ENCODE results near the gene FLNB.
A peak's percentile ranks its signal among the peaks of the same experiment; 100 is the strongest.

Gene FLNB

DNA sequence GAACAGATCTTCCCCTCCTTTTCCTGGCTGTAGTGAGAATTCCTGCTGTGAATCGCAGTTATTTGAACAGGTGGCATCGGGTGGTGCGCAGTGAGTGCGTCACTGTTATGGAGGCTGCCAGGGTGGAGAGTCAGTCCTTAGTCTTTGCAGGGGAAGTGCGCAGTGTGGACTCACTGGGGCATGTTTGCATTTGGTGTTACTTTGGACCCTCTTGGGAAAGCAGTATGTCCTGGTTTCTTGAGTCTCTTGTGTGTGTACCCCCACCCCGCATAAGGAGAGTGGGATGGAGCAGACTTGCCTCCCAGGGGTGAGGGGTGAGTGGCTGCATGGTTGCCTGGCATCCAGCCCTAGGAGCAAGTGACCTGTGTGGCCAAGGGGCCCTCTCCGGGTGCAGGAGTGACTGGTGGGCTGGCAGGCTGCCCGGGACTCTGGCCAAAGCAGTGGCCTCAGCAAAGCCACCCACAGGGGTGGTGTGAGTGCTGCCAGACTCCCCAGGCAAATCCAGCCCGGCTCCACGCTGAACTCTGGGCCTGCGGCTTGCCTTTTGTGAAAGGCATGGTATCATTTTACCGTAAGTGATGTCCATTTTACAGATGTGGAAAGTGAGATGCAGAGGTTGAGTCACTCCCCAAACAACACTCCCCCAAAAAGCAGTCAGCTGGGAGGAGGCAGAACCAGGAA, 156.1 kb downstream of the FLNB start:
- Histone ChIP-seq H3F3A (ENCODE audit: insufficient read depth, low read length) (no peaks in the 10 kb centered on the region), H3K9me2 (replicated peaks; ENCODE audit: insufficient read depth, low read length) (no peaks in the 10 kb centered on the region), H4K20me1 (ENCODE audit: insufficient read depth, low read length) (peaks cover 3% of the 10 kb centered on the region; the same call in 1 of the 2 replicates), H3K4me3 (ENCODE audit: low read length) (no peak overlapping the region), H3K36me3 (replicated peaks; ENCODE audit: insufficient read depth, low read length) (no peaks in the 10 kb centered on the region), H3K27me3 (replicated peaks; ENCODE audit: insufficient read depth, low read length) (no peaks in the 10 kb centered on the region), H2AFZ (ENCODE audit: low read length) (no peak overlapping the region), H3K9ac (ENCODE audit: low read length) (no peak overlapping the region), H3K4me2 (ENCODE audit: low read depth, low read length) (no peak overlapping the region), H3K9me3 (replicated peaks; ENCODE audit: insufficient read depth, low read length) (no peaks in the 10 kb centered on the region), H3K27ac (ENCODE audit: low read length) (no peak overlapping the region), H3K4me1 (ENCODE audit: low read length) (no peaks in the 10 kb centered on the region), H3K79me2 (ENCODE audit: low read length) (no peaks in the 10 kb centered on the region)
- no peak for DNase-seq
- TF ChIP-seq EZH2 (optimal IDR thresholded peaks at IDR 0.05; ENCODE audit: low read depth, low read length) (no peak), EZH2phosphoT487 (IDR thresholded peaks at IDR 0.05; ENCODE audit: low read length) (no peak)
- TF ChIP-seq, protein P1, sequence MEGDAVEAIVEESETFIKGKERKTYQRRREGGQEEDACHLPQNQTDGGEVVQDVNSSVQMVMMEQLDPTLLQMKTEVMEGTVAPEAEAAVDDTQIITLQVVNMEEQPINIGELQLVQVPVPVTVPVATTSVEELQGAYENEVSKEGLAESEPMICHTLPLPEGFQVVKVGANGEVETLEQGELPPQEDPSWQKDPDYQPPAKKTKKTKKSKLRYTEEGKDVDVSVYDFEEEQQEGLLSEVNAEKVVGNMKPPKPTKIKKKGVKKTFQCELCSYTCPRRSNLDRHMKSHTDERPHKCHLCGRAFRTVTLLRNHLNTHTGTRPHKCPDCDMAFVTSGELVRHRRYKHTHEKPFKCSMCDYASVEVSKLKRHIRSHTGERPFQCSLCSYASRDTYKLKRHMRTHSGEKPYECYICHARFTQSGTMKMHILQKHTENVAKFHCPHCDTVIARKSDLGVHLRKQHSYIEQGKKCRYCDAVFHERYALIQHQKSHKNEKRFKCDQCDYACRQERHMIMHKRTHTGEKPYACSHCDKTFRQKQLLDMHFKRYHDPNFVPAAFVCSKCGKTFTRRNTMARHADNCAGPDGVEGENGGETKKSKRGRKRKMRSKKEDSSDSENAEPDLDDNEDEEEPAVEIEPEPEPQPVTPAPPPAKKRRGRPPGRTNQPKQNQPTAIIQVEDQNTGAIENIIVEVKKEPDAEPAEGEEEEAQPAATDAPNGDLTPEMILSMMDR (IDR thresholded peaks at IDR 0.05; ENCODE audit: low read length), result no peak

- Histone ChIP-seq H4K20me1 (ENCODE audit: insufficient read depth, low read length) (peaks cover 3% of the 10 kb centered on the region; the same call in 1 of the 2 replicates), H3K27me3 (replicated peaks; ENCODE audit: insufficient read depth, low read length) (no peaks in the 10 kb centered on the region), H3K4me1 (ENCODE audit: low read length) (no peaks in the 10 kb centered on the region), H3K4me3 (ENCODE audit: low read length) (no peak overlapping the region), H3K36me3 (replicated peaks; ENCODE audit: insufficient read depth, low read length) (no peaks in the 10 kb centered on the region), H3K9me2 (replicated peaks; ENCODE audit: insufficient read depth, low read length) (no peaks in the 10 kb centered on the region), H3K9ac (ENCODE audit: low read length) (no peak overlapping the region), H3K27ac (ENCODE audit: low read length) (no peak overlapping the region), H3F3A (ENCODE audit: insufficient read depth, low read length) (no peaks in the 10 kb centered on the region), H3K9me3 (replicated peaks; ENCODE audit: insufficient read depth, low read length) (no peaks in the 10 kb centered on the region), H2AFZ (ENCODE audit: low read length) (no peak overlapping the region), H3K79me2 (ENCODE audit: low read length) (no peaks in the 10 kb centered on the region), H3K4me2 (ENCODE audit: low read depth, low read length) (no peak overlapping the region)
- TF ChIP-seq EZH2 (optimal IDR thresholded peaks at IDR 0.05; ENCODE audit: low read depth, low read length), result no peak
- TF ChIP-seq EZH2phosphoT487 (IDR thresholded peaks at IDR 0.05; ENCODE audit: low read length), result no peak
- TF ChIP-seq, protein P1 (IDR thresholded peaks at IDR 0.05; ENCODE audit: low read length), result no peak
- no peak for DNase-seq
These were observed 156.9 kb downstream of the FLNB start for GRCh38 chr3:58164906-58165821.

DNA sequence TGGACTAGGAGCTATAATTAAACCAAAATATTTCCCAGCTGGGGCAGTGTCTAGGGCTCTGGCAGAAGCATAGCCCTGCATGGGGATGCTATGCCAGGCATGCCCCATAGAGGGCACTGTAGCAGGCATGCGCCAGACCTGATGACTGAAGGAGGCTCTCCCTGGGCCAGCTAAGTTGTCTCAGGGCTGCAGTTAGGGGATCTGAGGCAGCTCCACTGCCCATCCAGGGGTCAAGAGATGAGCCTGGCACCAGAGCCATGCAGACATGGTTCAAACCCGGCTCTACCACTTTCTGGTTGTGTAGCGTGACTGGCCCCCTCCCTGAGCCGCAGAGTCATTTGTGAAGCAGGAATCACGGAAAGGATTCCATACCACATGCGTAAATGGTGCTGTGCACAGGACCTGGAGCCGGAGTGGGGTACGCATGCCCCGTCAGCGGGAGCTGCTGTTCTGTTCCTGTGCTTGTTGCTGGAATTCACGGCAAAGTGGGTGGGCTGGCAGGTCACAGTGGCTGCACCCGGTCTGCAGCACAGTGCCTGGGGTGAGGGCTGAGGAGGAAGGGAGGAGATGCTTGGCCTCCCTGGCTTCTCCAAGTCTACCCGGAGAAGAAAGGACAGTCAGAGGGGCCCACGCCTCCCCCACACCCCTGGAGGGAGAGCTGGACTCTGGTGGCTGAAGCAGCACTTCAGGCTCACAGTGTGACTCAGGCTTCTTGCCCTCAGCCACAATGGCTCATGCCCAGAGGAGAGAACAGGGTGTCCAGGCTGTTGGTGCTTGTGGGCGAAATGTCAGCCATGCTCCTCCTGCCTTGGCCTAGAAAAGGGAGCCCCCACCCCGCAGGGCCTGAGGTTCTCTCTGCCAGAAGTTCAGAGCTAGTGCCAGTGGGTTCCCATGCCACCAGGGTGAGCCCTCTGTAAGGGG, 159.5 kb downstream of the FLNB start:
- H3K27me3 ChIP-seq (replicated peaks; ENCODE audit: insufficient read depth, low read length), result no peaks in the 10 kb centered on the region
- no peaks in the 10 kb centered on the region for H3K4me1 ChIP-seq (ENCODE audit: low read length)
- no peaks in the 10 kb centered on the region for H3F3A ChIP-seq (ENCODE audit: insufficient read depth, low read length)
- no peaks in the 10 kb centered on the region for H3K36me3 ChIP-seq (replicated peaks; ENCODE audit: insufficient read depth, low read length)
- H3K9ac ChIP-seq (ENCODE audit: low read length), result no peak overlapping the region
- H4K20me1 ChIP-seq (ENCODE audit: insufficient read depth, low read length), result peaks cover 3% of the 10 kb centered on the region; the same call in 1 of the 2 replicates
- H3K9me2 ChIP-seq (replicated peaks; ENCODE audit: insufficient read depth, low read length), result no peaks in the 10 kb centered on the region
- H3K79me2 ChIP-seq (ENCODE audit: low read length), result no peaks in the 10 kb centered on the region
- no peak overlapping the region for H3K4me3 ChIP-seq (ENCODE audit: low read length)
- TF ChIP-seq EZH2phosphoT487 (IDR thresholded peaks at IDR 0.05; ENCODE audit: low read length), result no peak
- TF ChIP-seq, protein P1 (IDR thresholded peaks at IDR 0.05; ENCODE audit: low read length), result peak; percentile 91
- no peak for TF ChIP-seq EZH2 (optimal IDR thresholded peaks at IDR 0.05; ENCODE audit: low read depth, low read length)
- H3K27ac ChIP-seq (ENCODE audit: low read length), result no peak overlapping the region
- H3K4me2 ChIP-seq (ENCODE audit: low read depth, low read length), result no peak overlapping the region
- H3K9me3 ChIP-seq (replicated peaks; ENCODE audit: insufficient read depth, low read length), result no peaks in the 10 kb centered on the region
- no peak overlapping the region for H2AFZ ChIP-seq (ENCODE audit: low read length)
- DNase-seq, result peak; percentile 60
